HepG2 (cell line): ENCODE data around the gene ELF2. TPM values are rescaled to one million over a fixed set of nuclear protein-coding genes. Genes with fewer than 3 reads are reported as not detected.

Experiments
- ATF1 ChIP-seq: IDR thresholded peaks from 2 replicates; pipeline ENCODE4 v1.6.1; 2016; ENCODE audit warnings: mild to moderate bottlenecking, control low read depth
- DMAP1 ChIP-seq: IDR thresholded peaks from 2 replicates; pipeline ENCODE4 v1.6.1; 2016
- FIP1L1 ChIP-seq: fragments of 200-400 bp; formaldehyde crosslinking; IDR thresholded peaks from 2 replicates; pipeline ENCODE4 v1.6.1; 2018; ENCODE audit warnings: low read depth, mild to moderate bottlenecking, low read length, moderate library complexity, borderline replicate concordance; ENCODE audit not compliant: insufficient read depth
- FOXA1 ChIP-seq, 2 experiments: fragments of 450-650 bp in 1 of 2; sonication (generic) in 1 of 2; formaldehyde crosslinking in 1 of 2; IDR thresholded peaks; 2 replicates each; pipeline versions ENCODE4 v1.4.0 to v1.6.1; 2016 to 2020; ENCODE audit warnings: missing genetic modification reagents in 1 of 2
- IRF9 ChIP-seq: sonication (generic); formaldehyde crosslinking; IDR thresholded peaks from 2 replicates; pipeline ENCODE4 v1.8.0; 2022; ENCODE audit warnings: missing genetic modification reagents, mild to moderate bottlenecking, borderline replicate concordance
- KIAA2018 ChIP-seq: sonication (generic); formaldehyde crosslinking; IDR thresholded peaks from 2 replicates; pipeline ENCODE4 v1.5.0; 2020; ENCODE audit warnings: mild to moderate bottlenecking, missing genetic modification reagents, borderline replicate concordance
- PCBP1 ChIP-seq: fragments of 200-400 bp; formaldehyde crosslinking; IDR thresholded peaks from 2 replicates; pipeline ENCODE4 v1.6.1; 2017; ENCODE audit warnings: mild to moderate bottlenecking, low read depth, low read length, borderline replicate concordance
- PRDM10 ChIP-seq: sonication (generic); formaldehyde crosslinking; IDR thresholded peaks from 2 replicates; pipeline ENCODE4 v1.4.0; 2020; ENCODE audit warnings: low read depth, missing genetic modification reagents
- SP140L ChIP-seq: sonication (generic); formaldehyde crosslinking; IDR thresholded peaks from 2 replicates; pipeline ENCODE4 v1.4.0; 2020; ENCODE audit warnings: missing genetic modification reagents, borderline replicate concordance
- SYNCRIP ChIP-seq: fragments of 200-400 bp; formaldehyde crosslinking; IDR thresholded peaks from 2 replicates; pipeline ENCODE4 v1.6.1; 2018; ENCODE audit warnings: mild to moderate bottlenecking, low read depth, low read length; ENCODE audit not compliant: insufficient read depth
- TEAD3 ChIP-seq: optimal IDR thresholded peaks from 2 replicates; pipeline ENCODE3; 2016; ENCODE audit warnings: borderline replicate concordance
- ZNF296 ChIP-seq: sonication (generic); formaldehyde crosslinking; conservative IDR thresholded peaks from 2 replicates; pipeline ENCODE4 v1.5.0; 2020; ENCODE audit warnings: mild to moderate bottlenecking, missing genetic modification reagents
- ZNF597 ChIP-seq: sonication (generic); formaldehyde crosslinking; IDR thresholded peaks from 2 replicates; pipeline ENCODE4 v1.5.0; 2020; ENCODE audit warnings: missing genetic modification reagents
- polyA plus RNA-seq, 8 experiments: library from polyadenylated mRNA; depleted of rRNA in 3 of 8; stranded (reverse) in 7 of 8; unstranded in 1 of 8; fragments of >200 nt; fragmentation: Illumina TruSeq in 4 of 8; extraction: Trizol in 4 of 8; gene quantifications; 2 replicates each; pipeline versions ENCODE4 v1.2.1 to v1.2.3, GENCODE V29; 2011 to 2016; ENCODE audit warnings: low read depth in 4 of 8, missing spikeins in 1 of 8, mixed read lengths in 1 of 8; ENCODE audit not compliant: insufficient read depth in 1 of 8
- total RNA-seq, 5 experiments: library from RNA; depleted of rRNA; stranded (reverse); fragments of >200 nt; fragmentation: Illumina TruSeq; extraction: Trizol; gene quantifications; 2 replicates each; pipeline ENCODE4 v1.2.3, GENCODE V29; 2016; ENCODE audit warnings: low read depth in 1 of 5

The ELF2 gene
- total and polyA plus RNA-seq, 2 of the 13 experiments (the other 11 are each of a cell fraction or from before 2014, with no cell fraction given): 28.6 to 35.4 TPM

- TF ChIP-seq PRDM10 (CRISPR knock-in tag): no peak
- no peak for TF ChIP-seq ATF1 (CRISPR knock-in tag)
- no peak for TF ChIP-seq FOXA1 (IDR thresholded peaks at IDR 0.05)
- peak; percentile 47 for TF ChIP-seq FOXA1 (CRISPR knock-in tag; IDR thresholded peaks at IDR 0.05)
- TF ChIP-seq ZNF296 (CRISPR knock-in tag): no peak
- TF ChIP-seq DMAP1 (CRISPR knock-in tag): peak; percentile 86
- no peak for TF ChIP-seq FIP1L1
- TF ChIP-seq SYNCRIP: no peak
- no peak for TF ChIP-seq KIAA2018 (CRISPR knock-in tag)
- TF ChIP-seq ZNF597 (CRISPR knock-in tag): no peak
- TF ChIP-seq SP140L (CRISPR knock-in tag): no peak
- TF ChIP-seq IRF9 (CRISPR knock-in tag): peak; percentile 93; the same call in 1 of the 2 replicates
- no peak for TF ChIP-seq TEAD3 (CRISPR knock-in tag)
- TF ChIP-seq PCBP1: no peak
These were observed 92.8 kb downstream of the ELF2 start (continued) for GRCh38 chr4:139083956-139084803.
